Breast epithelium (tissue), 4 donors: Measurements from ENCODE around the gene GON4L. TPM values are rescaled to one million over a fixed set of nuclear protein-coding genes. Genes with fewer than 3 reads are reported as not detected.
A peak's percentile ranks its signal among the peaks of the same experiment; 100 is the strongest.

Experiments used
- DNase-seq, 2 donors: peaks; one replicate each; pipeline ENCODE4 v3.0.0-alpha.2; 2019; ENCODE audit warnings: low spot score in 2 of 2
- H3K27ac ChIP-seq, 2 donors: fragments of 200-600 bp; sonication (generic) in 1 of 2; one replicate each; pipeline ENCODE4 v1.5.1; 2016 to 2019; ENCODE audit warnings: mild to moderate bottlenecking in 1 of 2
- H3K27me3 ChIP-seq, 2 donors: fragments of 200-600 bp; sonication (generic) in 1 of 2; one replicate each; pipeline versions ENCODE4 v1.5.1 to v1.6.0; 2017 to 2019; ENCODE audit warnings: control low read depth in 1 of 2, mild to moderate bottlenecking in 1 of 2
- H3K36me3 ChIP-seq: fragments of 200-600 bp; one replicate; pipeline ENCODE4 v1.5.1; 2019
- H3K4me1 ChIP-seq, 2 donors: fragments of 200-600 bp; sonication (generic); one replicate each; pipeline ENCODE4 v1.5.1; 2016 to 2019; ENCODE audit warnings: control low read depth in 1 of 2
- H3K4me3 ChIP-seq, 3 donors: fragments of 200-600 bp; sonication (generic); 1 replicate in 2 of 3; 2 replicates in 1 of 3; pipeline ENCODE4 v1.5.1; 2016 to 2019; ENCODE audit warnings: mild to moderate bottlenecking in 3 of 3, moderate library complexity in 2 of 3
- H3K9me3 ChIP-seq, 2 donors: fragments of 200-600 bp; sonication (generic) in 1 of 2; one replicate each; pipeline ENCODE4 v1.5.1; 2016 to 2019; ENCODE audit warnings: control low read depth in 1 of 2
- CTCF ChIP-seq, 3 donors: fragments of 450-650 bp; IDR thresholded peaks; one replicate each; pipeline ENCODE4 v1.5.1; 2016 to 2017; ENCODE audit warnings: antibody characterized with exemption in 3 of 3, mild to moderate bottlenecking in 3 of 3, moderate library complexity in 3 of 3
- POLR2A ChIP-seq: fragments of 450-650 bp; IDR thresholded peaks from one replicate; pipeline ENCODE4 v1.6.1; 2016; ENCODE audit warnings: antibody characterized with exemption, mild to moderate bottlenecking, moderate library complexity
- POLR2AphosphoS5 ChIP-seq, 3 donors: sonication (generic); formaldehyde crosslinking; IDR thresholded peaks; one replicate each; pipeline ENCODE4 v1.6.1; 2017; ENCODE audit warnings: antibody characterized with exemption in 3 of 3
- intact Hi-C: fragments of 100-400 bp; cut with DNase I; formaldehyde crosslinking; loops from one replicate; pipeline ENCODE4 v1.15.1; 2023; ENCODE audit warnings: low total_unique reads
- total RNA-seq, 3 donors: library from RNA; depleted of rRNA; stranded (reverse); fragments of >200 nt; gene quantifications; one replicate each; pipeline ENCODE4 v1.1.0, GENCODE V29; 2016

GON4L gene, protein sequence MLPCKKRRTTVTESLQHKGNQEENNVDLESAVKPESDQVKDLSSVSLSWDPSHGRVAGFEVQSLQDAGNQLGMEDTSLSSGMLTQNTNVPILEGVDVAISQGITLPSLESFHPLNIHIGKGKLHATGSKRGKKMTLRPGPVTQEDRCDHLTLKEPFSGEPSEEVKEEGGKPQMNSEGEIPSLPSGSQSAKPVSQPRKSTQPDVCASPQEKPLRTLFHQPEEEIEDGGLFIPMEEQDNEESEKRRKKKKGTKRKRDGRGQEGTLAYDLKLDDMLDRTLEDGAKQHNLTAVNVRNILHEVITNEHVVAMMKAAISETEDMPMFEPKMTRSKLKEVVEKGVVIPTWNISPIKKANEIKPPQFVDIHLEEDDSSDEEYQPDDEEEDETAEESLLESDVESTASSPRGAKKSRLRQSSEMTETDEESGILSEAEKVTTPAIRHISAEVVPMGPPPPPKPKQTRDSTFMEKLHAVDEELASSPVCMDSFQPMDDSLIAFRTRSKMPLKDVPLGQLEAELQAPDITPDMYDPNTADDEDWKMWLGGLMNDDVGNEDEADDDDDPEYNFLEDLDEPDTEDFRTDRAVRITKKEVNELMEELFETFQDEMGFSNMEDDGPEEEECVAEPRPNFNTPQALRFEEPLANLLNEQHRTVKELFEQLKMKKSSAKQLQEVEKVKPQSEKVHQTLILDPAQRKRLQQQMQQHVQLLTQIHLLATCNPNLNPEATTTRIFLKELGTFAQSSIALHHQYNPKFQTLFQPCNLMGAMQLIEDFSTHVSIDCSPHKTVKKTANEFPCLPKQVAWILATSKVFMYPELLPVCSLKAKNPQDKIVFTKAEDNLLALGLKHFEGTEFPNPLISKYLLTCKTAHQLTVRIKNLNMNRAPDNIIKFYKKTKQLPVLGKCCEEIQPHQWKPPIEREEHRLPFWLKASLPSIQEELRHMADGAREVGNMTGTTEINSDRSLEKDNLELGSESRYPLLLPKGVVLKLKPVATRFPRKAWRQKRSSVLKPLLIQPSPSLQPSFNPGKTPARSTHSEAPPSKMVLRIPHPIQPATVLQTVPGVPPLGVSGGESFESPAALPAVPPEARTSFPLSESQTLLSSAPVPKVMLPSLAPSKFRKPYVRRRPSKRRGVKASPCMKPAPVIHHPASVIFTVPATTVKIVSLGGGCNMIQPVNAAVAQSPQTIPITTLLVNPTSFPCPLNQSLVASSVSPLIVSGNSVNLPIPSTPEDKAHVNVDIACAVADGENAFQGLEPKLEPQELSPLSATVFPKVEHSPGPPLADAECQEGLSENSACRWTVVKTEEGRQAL (N-terminal part only)
- total RNA-seq: 10 to 100 TPM; 33.3 to 56.4 (median 56.1) TPM

GRCh38 chr1:155856975-155857930 lies at the start of gene GON4L:
GON4L (minus strand) TSS chr1:155857214; CDS start chr1:155853780, 3,434 bp downstream.
- Histone ChIP-seq H3K4me3 (peak within 1 kb of the TSS; percentile 70 to 92 (median 81)), H3K4me1 (no peaks in the 10 kb centered on the region)
- intact Hi-C loops: no loop called here

GRCh38 chr1:155904261-155904660 lies 47.2 kb upstream of the GON4L start:
- Histone ChIP-seq H3K4me3 (no peak overlapping the region), H3K27ac (no peak overlapping the region), H3K4me1 (no peaks in the 10 kb centered on the region), H3K36me3 (peaks cover 5% of the 10 kb centered on the region), H3K9me3 (no peaks in the 10 kb centered on the region), H3K27me3 (no peaks in the 10 kb centered on the region)
- no peak for TF ChIP-seq POLR2A
- no peak for TF ChIP-seq CTCF (IDR thresholded peaks at IDR 0.05)
- TF ChIP-seq POLR2AphosphoS5 (IDR thresholded peaks at IDR 0.05): no peak
- no peak for DNase-seq
- intact Hi-C loops: loop anchor here (10.0 kb wide), 1 partner anchor 1719 kb away; no protein-coding TSS in a partner anchor

More at GRCh38 chr1:155856975-155857930, at the start of gene GON4L:
- H3K36me3 ChIP-seq: no peaks in the 10 kb centered on the region
- TF ChIP-seq CTCF (IDR thresholded peaks at IDR 0.05) (no peak), POLR2AphosphoS5 (IDR thresholded peaks at IDR 0.05) (peak; percentile 64 to 88 (median 84)), POLR2A (no peak)
- H3K27me3 ChIP-seq: no peaks in the 10 kb centered on the region
- H3K9me3 ChIP-seq: no peaks in the 10 kb centered on the region
- peak within 1 kb of the TSS; percentile 88 to 94 for H3K27ac ChIP-seq
- DNase-seq: peak; percentile 84

GRCh38 chr1:155900161-155900560 lies 43.1 kb upstream of the GON4L start:
- Histone ChIP-seq H3K27ac (no peak overlapping the region), H3K4me3 (no peak overlapping the region), H3K4me1 (no peaks in the 10 kb centered on the region), H3K9me3 (no peaks in the 10 kb centered on the region), H3K27me3 (no peaks in the 10 kb centered on the region), H3K36me3 (peaks cover 5% of the 10 kb centered on the region)
- TF ChIP-seq POLR2AphosphoS5 (IDR thresholded peaks at IDR 0.05) (no peak), POLR2A (no peak), CTCF (IDR thresholded peaks at IDR 0.05) (no peak)
- no peak for DNase-seq
- intact Hi-C loops: loop anchor here (10.0 kb wide), 1 partner anchor 1715 kb away; no protein-coding TSS in a partner anchor

- Histone ChIP-seq H3K36me3 (peaks cover 5% of the 10 kb centered on the region), H3K4me1 (no peaks in the 10 kb centered on the region), H3K27me3 (no peaks in the 10 kb centered on the region), H3K27ac (no peak overlapping the region), H3K4me3 (no peak overlapping the region), H3K9me3 (no peaks in the 10 kb centered on the region)
- intact Hi-C loops: loop anchor here (10.0 kb wide), 1 partner anchor 1715 kb away; no protein-coding TSS in a partner anchor
- no peak for TF ChIP-seq CTCF (IDR thresholded peaks at IDR 0.05)
- no peak for TF ChIP-seq POLR2AphosphoS5 (IDR thresholded peaks at IDR 0.05)
- no peak for TF ChIP-seq POLR2A
- no peak for DNase-seq
Observed at GRCh38 chr1:155899683-155900082, 42.7 kb upstream of the GON4L start.
